DND-41 (cell line): ENCODE data around the gene SLC2A11.

Experiments used
- CTCF ChIP-seq: IDR thresholded peaks from 2 replicates; pipeline ENCODE4 v1.5.1; 2012; ENCODE audit warnings: borderline replicate concordance, low read length, moderate library complexity, mild to moderate bottlenecking; ENCODE audit not compliant: poor library complexity, severe bottlenecking; ENCODE audit errors: extremely low read depth
- EZH2 ChIP-seq: IDR thresholded peaks from 3 replicates; pipeline ENCODE4 v1.6.1; 2012; ENCODE audit warnings: borderline replicate concordance, low read depth, mild to moderate bottlenecking, moderate library complexity, low read length, inconsistent platforms; ENCODE audit not compliant: severe bottlenecking

DNA sequence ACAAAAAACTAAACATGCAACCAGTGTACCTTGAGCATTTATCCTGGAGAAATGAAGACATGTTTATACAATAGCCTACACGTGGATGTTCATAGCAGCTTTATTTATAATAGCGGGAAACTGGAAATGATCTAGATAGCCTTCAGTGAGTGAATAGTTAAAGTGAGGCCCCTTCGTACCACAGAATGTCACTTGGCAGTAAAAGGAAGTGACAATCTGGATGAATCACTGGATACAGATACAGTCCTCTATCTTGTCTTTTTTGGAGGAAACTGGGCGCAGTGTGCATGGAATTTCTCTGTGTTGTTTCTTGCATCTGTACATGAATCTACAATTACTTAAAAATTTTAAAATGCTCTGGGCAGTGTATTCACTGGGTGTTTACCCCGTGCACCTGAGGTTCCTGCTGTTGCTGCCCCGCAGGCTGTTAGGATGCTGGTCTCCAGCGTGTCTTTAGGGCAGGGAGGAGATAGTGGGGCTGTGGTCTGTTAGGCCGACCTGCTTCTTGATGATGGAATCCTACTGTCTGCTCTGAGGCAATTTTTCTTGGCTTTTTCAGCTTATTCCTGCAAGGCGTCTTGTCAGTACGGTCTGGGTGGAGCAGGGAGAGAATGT is 42.0 kb upstream of the SLC2A11 start:
- no peak for TF ChIP-seq CTCF
- TF ChIP-seq EZH2: no peak
